PFSK-1 (cell line): ENCODE measurements around the gene SLC44A1.

Experiments
- FOXP2 ChIP-seq: optimal IDR thresholded peaks from 2 replicates; pipeline ENCODE3; 2011; ENCODE audit warnings: borderline replicate concordance, control low read depth, inconsistent platforms; ENCODE audit not compliant: insufficient read depth; ENCODE audit errors: extremely low read length, extremely low read depth
- POLR2AphosphoS5 ChIP-seq: IDR thresholded peaks from 2 replicates; pipeline ENCODE4 v1.6.1; 2012; ENCODE audit warnings: low read depth, mild to moderate bottlenecking, control low read depth, low read length, moderate library complexity
- REST ChIP-seq, 2 experiments: IDR thresholded peaks; 2 replicates each; pipeline versions ENCODE4 v1.6.1 to v1.8.0; 2011 to 2012; ENCODE audit warnings: low read depth in 2 of 2, low read length in 2 of 2, control low read depth in 1 of 2, inconsistent platforms in 1 of 2, mild to moderate bottlenecking in 1 of 2, moderate library complexity in 1 of 2; ENCODE audit not compliant: insufficient read depth in 1 of 2
- SIN3A ChIP-seq: IDR thresholded peaks from 2 replicates; pipeline ENCODE4 v1.6.1; 2012; ENCODE audit warnings: mild to moderate bottlenecking, low read length, moderate library complexity, borderline replicate concordance; ENCODE audit not compliant: insufficient read depth
- TAF1 ChIP-seq: IDR thresholded peaks from 2 replicates; pipeline ENCODE4 v1.6.1; 2012; ENCODE audit warnings: low read length, control low read depth, borderline replicate concordance; ENCODE audit not compliant: insufficient read depth

Gene SLC44A1

GRCh38 chr9:105275938-105276337 is 31.5 kb downstream of the SLC44A1 start:
- TF ChIP-seq FOXP2: no peak
- TF ChIP-seq TAF1: no peak
- no peak for TF ChIP-seq REST (IDR thresholded peaks at IDR 0.05; ENCODE audit: insufficient read depth in 1 of 2, low read depth in 2 of 2, low read length in 2 of 2)
- no peak for TF ChIP-seq SIN3A
- TF ChIP-seq POLR2AphosphoS5: no peak

GRCh38 chr9:105278751-105279150 is 34.3 kb downstream of the SLC44A1 start:
- TF ChIP-seq REST (IDR thresholded peaks at IDR 0.05; ENCODE audit: insufficient read depth in 1 of 2, low read depth in 2 of 2, low read length in 2 of 2) (no peak), POLR2AphosphoS5 (no peak), FOXP2 (no peak), TAF1 (no peak), SIN3A (no peak)

GRCh38 chr9:105280691-105281090 is 36.2 kb downstream of the SLC44A1 start:
- no peak for TF ChIP-seq TAF1
- no peak for TF ChIP-seq POLR2AphosphoS5

GRCh38 chr9:105281272-105281671 is 36.8 kb downstream of the SLC44A1 start:
- no peak for TF ChIP-seq REST (IDR thresholded peaks at IDR 0.05; ENCODE audit: insufficient read depth in 1 of 2, low read depth in 2 of 2, low read length in 2 of 2)
- no peak for TF ChIP-seq POLR2AphosphoS5
- no peak for TF ChIP-seq FOXP2
- TF ChIP-seq TAF1: no peak
- no peak for TF ChIP-seq SIN3A

- no peak for TF ChIP-seq SIN3A
- TF ChIP-seq REST (IDR thresholded peaks at IDR 0.05; ENCODE audit: insufficient read depth in 1 of 2, low read depth in 2 of 2, low read length in 2 of 2): no peak
- TF ChIP-seq TAF1: no peak
- no peak for TF ChIP-seq POLR2AphosphoS5
- no peak for TF ChIP-seq FOXP2
Observed at GRCh38 chr9:105281926-105282325, 37.5 kb downstream of the SLC44A1 start.
